Activated CD8-positive, alpha-beta memory T cell treated with anti-CD3 and anti-CD28 coated beads, Interleukin-2, amount 50 U/mL, for 4 hours (primary cell): ENCODE results near the gene RFT1.

Experiments used
- DNase-seq: peaks from one replicate; pipeline ENCODE4 v3.0.0-alpha.2; 2020

The RFT1 gene

DNA sequence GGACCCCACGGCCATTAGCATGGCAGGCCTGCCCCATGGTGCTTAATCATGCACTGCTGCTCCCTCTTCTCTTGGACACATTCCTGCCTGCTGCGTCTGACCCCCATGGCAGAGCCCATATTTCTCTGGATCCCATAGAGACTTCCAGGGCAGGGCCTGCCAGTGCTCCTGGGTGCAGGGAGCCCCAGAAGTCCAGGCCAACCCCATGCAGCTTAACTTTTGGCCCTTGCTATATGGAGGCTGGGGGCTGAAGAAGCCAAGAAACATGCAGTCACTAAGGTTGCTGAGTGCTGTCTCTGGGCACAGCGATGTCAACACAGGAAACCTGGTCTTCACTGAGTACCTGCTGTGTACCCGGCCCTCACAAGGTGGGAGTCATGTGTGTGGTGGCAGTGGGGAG lies 19.5 kb upstream of the RFT1 start:
- DNase-seq, result no peak

DNA sequence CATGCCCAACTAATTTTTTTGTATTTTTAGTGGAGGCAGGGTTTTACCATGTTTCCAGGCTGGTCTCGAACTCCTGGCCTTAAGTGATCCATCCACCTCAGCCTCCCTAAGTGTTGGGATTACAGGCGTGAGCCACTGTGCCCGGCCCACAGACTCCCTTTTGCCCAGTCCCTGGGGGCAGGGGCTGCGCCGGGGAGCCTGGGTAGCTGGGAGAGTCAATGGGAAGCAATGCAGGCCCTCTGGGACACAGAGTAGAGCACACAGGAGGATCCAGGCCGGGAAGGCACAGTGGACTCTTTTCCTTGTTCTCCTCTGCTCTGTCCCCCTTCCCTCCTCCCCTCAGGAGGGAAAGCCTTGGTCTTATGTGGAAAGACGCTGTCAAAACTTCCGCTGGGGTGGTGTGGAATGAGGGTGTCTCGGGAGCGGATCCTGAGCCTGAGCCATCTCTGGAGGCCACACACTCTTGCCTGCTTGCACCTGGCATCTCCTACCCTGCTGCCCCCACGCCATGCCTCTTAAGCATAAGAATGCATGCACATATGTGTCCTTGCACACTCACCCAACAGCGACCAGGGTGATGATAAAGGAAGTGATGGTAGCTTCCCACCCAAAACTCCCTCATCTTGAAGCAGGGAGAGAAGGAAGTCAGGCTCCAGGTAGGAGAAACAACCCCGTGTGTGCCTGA lies 18.9 kb upstream of the RFT1 start:
- no peak for DNase-seq

DNA sequence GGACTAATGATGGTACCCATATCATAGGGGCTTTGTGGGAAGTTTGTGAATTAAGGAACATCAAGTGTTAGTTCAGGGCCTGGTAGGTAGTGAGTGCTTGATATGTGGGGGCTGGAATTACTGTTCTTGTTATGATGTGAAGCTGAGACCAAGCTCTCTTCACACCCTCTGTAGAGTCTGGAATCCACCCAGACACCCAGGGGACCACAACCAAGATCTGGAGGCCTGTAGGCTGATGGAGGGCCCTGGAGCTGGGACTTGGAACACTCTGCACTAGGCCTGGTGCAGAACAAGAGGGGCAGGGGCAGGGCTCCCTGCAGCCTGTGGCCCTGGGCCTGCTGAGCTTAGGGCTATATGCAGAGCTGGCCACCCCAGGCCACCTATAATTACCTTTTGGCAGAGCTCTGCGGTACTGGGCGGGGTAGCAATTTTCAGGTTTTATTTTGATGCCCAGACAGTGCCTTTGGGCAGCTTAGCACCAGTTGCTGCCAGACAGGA lies 17.7 kb upstream of the RFT1 start:
- no peak for DNase-seq

DNA sequence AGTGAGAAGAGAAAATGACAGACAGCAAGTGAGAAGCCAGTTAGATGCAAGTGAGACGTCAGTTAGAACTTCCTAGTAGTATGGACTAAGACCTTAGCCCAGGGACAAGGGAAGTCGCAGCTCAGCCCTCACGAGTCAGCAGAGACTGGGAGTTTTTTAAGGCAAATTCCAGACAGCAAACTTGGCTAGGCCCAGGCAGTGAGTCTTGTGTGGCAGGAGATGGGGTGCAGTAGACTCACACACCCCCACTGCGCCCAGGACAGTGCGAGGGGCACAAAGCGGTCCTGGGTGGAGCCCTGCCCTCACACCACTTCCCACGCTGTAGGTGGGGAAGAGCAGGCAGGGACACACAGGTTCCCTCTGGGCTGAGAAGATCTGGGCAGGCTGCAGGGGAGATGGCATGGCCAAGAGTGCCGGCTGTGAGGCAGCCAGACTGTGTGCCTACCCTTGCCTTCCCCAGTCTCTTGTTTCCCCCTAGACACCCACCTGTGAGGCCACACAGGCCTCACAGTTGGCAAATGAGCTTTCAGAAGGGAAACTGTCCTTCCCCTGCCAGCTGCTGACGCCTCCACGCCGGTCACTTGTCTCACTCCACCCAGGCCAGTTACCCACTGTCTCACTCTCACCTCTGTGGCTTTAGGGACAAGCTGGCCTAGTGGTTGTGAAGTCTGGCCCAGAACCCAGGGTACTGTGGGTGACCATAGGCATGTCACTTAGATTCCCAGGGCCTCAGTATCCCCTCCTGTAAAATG lies 17.1 kb upstream of the RFT1 start:
- no peak for DNase-seq

DNA sequence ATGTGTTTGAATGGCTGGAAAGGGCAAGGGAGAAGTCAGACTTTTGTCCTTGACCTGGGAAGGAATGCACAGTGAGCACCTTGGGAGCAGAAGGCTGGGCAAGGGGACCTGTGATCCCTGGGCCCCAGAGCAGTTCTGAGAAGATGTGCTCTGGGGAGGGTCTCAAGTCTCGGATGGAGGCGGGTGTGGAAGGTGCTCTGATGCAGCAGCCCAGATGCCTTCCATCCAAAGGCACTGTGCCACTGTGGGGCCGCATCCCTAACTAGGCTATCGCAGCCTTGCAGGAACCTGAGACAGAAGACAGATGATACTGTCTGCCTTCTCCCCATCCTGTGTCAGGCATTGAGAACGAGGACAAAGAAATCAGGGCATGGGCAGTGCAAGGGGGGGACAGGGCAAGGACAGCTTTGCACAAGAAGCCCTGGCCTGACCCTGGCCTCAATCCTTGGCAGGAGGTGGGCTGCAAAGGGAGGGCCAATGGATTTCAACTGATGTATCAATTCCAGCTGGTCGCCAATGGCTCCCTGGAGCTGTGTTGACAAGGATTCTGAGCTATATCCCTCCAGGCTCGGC lies 16.2 kb upstream of the RFT1 start:
- no peak for DNase-seq

DNA sequence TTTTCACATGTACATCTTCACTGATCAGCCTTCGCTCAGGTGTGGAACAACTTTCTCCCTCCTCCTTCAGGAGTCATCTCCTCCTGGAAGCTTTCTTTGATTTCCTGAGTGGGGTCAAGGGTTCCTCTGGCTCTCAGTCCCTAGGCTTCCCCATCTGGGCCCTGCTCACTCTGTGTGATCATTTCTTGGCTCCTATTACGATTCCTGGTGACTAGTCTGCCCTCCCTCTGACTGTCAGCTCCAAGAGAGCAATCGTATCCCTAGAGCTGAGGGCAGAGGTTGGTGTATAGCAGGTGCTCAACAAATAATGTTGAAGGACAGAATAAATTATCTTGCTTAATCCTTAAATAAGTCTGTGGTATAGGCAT lies 15.5 kb upstream of the RFT1 start:
- no peak for DNase-seq

DNA sequence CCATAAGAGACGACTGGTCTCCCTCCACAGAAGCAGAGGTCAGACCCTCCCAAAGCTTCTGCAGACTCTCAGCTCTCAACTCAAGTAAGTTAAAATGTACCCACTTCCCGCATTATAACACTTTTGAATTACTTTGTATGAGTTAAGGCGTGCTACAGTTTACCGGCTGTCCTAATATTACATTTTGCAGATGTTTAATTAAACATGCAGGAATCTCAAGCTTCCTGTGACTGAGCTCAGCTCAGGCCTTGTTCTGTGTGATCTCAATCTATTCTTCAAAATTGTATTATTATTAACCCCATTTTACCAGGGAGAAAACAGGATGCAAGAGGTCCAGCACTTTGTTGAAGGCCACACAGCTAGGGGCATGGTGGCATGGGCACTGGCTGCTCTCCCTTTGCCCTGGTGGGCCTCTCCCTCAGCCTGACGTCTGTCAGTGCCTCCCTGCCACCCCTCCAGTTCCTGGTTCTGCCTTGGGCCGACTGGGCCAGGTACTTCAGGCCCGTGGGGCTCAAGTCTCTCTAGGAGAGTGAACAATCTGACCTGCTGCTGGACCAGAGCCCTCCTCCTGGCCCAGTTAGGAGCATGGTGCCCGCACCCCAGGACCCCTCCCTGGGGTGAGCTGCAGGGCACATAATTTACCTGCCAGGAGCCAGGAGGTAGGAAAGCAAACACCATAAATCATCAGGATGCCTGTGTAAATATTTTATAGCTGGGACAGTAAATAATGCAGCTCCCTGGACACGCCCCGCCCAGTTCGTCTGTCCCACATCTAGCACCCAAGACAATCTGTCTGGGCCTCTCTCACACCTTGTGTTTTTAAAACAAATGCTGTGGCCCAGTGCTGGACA lies 14.9 kb upstream of the RFT1 start:
- no peak for DNase-seq

DNA sequence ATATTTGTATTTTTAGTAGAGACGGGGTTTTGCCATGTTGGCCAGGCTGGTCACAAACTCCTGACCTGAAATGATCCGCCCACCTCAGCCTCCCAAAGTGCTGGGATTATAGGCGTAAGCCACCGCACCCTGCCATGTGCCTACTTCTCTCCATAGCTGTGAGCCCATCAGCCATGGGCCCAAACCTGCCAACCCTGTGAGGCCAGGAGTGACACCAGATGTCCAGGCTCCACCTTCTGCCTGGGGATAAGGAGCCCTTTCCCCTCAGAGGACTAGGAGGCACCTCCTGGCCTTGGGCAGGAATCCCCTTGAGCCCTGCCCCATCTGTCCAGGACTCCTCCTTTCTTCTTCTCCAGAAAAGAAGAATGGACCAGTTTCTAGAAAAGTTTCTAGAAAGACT lies 14.2 kb upstream of the RFT1 start:
- no peak for DNase-seq

DNA sequence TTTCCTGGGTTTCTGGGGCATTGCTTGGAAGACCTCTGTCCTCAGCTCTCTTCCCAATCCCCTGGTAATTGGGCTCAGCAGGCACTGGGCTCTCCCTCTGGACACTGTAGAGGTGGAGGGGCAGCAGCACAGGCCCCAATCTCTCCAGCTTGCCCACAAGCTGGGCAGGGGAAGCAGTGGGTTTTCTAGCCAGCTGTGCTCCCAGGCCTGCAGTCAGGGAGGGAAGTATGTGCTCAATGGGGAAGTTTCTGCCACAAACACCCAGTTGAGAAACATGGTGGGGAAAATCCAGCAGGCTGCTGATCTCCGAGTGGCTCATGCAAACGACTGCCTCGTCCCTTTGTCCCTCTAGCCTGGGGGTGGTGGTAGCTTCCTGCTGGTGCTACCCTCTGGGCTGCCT lies 12.8 kb upstream of the RFT1 start:
- DNase-seq, result no peak

DNA sequence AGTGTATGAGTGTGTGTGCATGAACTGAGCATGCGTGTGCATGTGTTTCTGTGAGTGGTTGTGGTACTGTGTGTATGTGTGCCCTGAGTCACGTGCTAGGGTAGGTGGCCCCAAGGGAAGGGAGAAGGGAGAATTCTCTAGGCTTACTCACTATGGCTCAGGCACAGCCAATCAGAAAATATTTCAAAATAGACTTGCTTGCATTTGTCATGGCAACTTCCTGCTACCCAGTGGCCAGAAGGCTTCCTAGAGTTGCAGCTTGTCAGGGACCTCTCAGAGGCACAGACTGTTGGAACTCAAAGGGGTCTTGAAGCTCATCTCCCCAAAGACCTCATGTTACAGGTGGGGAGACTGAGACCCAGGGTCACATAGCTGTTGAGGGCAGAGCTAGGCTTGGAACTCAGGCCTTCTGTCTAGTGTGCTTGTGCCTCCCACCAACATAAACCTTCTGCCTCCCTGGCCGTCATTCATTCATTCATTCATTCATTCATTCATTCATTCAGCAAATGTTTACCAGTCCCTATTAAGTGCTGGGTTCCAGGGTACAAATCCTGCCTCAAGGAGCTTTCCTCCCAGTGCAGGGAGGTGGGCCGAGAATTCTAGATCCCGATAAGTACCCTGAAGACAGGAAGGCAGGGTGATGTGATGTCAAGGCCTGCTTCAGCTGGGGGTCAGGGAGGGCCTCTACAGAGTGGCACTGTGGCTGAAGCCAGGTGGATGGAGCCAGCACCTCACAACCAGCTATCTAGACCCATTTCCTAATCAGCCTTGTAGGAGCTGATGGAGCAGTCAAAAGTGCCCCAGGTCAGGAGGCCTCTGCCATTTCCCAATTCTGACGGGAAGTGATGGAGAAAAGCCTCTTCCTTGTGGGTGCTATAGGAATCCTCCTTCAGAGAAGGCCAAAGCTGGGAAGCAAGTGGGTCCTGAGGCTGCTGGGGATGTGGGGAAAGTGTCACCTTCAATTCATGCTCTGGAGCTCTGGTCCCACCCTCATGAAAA lies 10.9 kb upstream of the RFT1 start:
- DNase-seq, result no peak

DNA sequence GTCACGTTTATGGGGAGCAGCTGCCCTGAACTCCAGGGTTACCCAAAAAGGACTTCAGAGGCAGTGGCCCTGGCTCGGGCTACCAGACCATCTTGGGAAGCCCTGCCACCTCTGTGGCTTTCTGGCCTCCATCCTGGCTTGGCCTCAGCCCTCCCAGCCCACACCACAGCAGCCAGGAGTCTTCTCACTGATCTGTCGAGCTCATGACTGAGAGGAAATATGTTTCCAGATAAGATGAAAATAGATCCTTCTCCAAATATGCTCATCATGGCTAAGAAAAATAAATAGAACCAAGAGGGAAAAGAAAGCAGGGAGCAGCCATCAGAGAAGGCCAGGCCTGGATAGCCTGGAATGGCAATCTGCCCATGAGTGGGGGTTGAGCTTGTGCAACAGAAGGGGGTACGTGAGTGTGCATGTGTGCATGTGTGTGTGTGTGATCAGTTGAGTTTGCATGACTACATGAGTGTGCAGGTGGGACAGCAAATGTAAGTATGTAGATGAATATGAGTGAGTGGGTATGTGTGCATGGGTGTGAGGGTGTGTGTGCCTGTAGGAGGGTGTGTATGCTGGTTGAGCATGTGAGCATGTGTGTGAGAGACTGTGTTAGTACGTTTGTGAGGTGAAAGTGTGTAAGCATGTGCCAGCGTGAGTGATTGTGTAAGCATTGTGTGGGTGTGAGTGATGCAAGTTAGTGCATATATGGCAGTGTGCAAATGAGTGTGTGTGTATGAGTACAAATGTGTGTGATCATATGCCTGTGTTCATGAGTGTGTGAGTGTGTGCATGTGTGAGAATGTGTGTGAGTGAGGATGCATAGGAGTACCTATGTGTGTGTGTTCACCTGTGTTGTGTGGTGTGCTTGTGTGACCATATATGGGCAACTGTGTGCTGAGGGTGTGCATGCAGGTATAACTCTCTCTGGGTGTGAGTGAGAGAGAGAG lies 9.9 kb upstream of the RFT1 start:
- no peak for DNase-seq

DNA sequence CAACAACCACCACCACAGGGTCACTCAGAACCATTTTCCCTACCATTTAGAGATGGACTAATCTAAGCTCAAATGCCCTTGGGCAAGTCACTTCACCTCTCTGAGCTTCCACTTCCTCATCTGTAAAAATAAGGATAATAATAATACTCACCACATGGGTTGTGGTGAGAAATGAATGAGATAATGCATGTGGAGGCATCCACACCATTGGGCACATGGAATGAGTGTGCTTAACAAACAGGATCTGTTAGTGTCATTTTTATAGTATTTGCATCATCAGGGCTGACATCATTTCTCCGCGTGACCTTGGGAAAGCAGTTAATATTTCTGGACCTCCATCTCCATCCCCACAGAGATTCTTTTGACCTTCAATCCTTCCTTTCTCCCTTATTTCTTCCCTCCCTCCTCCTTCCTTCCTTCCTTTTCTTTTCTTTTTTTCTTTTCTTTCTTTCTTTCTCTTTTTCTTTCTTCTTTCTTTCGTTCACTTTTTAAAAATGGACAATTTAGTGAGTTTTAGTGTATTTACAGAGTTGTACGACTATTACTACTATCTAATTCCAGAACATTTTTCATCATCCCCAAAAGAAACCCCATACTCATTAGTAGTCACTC lies 7.7 kb upstream of the RFT1 start:
- DNase-seq, result no peak

DNA sequence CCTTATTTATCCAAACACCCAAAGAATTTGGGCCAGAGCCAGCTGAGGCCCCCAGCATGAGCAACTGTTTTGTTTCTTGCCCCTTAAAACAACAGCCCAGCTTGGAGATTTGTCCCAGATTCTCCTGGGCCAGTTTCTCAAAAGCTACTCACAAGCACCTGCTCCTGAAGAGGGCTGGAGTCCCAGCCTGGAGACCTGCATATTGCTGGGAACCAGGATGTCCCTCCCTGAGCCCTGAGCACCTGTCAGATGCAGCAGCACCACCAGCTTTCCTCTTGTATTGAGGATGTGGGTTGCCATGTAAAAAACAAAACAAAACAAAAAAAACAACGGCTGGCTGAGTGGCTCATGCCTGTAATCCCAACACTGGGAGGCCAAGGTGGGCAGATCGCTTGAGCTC lies 7.0 kb upstream of the RFT1 start:
- DNase-seq, result no peak

DNA sequence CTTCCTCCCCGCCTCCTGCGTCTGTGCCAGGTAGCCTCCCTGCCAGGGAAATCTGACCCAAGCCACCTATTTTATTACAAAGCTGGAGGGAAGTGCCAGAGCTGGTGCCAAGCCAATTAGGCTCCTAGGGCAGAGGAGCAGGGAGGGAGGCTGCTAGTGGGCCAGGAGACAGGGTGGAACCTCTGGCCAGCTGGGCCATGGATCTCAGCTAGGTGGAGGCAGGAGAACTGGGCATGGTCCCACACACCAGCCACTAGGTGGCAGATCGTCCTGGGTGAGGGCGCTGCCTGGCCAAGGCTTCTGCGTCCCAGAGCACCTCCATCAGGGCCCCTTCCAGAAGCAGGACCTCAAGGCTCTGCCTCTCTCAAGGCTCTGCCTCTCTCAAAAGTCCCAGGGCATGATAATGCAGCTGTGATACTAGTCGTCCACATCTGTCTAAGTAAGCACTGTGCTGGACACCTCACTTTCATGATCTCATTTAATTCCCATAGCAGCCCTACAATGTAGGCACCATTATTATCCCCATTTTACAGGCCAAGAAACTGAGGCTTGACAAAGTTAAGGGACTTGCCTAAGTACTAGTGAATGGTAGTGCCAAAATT lies 4.5 kb upstream of the RFT1 start:
- DNase-seq, result peak; percentile 58

DNA sequence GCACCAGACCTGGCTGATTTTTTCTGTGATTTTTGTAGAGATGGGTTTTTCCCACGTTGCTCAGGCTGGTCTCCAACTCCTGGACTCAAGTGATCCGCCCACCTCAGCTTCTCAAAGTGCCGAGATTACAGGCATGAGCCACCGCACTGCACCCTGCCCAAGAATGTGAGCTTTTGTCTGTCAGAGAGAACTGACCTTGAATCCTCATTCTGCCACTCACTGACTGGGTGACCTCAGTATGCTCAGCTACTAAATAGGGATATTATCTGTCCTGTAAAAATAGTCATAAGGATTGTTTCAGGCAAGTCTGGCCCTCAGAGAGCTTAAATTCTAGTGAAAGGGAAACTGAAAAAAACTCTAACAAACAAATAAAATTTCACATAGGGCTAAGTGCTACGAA lies 2.1 kb upstream of the RFT1 start:
- DNase-seq, result no peak

DNA sequence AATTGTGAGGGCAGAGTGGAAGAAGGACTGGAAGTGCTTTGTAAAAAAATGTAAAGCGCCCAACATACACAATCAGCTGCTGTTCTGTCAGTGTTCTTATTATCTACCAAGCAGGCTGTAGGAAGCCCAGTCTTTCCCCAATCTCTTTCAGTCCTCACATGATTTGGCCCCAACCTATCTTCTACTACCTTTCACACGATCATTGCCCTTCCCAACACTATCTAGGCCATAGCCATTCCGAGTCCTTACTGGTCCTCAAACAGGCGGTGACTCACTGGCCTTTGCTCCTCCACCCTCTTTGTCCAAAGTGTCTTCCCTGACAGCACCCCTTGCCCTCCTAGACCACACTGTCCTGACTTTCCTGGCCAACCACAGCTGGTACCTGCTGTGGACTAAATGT lies 861 bp upstream of the RFT1 start:
- DNase-seq, result no peak

DNA sequence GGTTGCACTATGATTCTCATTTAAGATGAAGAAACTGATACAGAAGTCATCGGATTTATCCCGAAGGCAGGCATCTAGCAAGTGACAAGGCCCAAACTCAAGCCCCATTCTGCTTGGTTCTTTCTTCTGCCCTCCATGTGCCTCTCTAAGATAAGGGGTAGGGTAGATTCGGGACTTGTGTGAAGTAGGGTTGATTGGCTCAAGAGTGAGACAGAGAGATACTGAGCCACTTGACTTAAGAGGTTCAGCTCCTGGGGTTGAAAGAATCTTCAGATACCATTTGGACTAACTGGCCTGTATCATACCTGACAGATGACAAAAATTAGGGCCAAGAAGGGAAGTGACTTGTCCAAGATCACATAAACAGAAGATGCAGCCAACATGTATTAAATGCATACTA lies 891 bp downstream of the RFT1 start:
- no peak for DNase-seq

DNA sequence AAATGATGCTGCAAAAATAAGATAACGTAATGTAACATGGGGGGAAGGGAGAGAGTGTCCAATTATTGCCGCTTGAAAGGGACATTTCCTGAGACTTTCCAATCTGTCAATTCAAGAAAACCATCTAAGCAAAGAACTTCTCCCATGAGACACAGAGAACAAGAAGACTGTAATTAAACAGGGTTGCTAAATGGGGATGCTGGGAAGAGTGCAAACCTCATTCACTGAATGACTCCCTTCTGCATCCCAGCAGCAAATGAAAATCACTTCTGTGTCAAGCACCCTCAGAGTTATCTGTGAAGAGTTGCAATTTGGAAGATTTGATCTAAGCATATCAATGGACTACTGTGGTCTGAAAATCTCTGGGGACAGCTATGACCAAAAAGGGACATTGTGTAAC lies 3.6 kb downstream of the RFT1 start:
- no peak for DNase-seq

DNA sequence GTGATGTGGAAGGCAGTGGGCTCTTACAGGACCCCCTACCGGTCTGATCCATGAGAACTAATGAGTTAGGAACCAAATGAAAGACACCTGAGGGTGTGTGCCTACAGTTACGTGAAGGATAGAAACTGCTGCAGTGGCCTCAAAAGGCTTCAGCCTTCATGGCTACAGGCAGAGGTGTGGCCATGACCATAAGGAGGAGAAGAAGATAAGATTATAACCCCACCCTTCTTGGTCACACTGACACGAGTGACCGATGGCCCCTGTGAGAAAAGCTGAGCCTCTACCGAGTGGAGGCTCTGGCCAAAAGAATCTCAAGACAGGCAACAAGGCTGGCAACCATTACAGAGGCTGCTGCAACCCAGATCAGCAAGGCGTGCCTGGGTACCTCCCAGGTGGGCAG lies 6.3 kb downstream of the RFT1 start:
- no peak for DNase-seq

DNA sequence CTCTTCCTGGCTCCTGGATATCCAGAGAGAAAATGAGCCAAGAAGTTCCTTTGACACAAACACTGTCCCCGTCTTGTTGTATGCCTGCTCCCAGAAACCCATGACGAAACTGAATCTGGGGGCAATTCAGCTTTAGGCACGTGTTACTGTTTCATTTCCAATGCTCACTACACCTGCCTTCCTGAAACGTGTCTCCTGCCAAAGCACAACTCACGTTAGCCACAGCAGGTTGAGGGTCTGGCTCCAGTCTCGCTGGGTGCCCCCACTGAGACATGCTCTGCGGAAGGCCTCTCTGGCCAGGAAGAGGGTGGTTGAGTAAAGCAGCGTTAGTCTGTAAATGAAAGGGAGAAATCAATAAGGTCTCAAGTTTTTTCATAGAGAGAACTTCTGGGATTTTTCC lies 6.7 kb downstream of the RFT1 start:
- no peak for DNase-seq
